RWPE2 (cell line): ENCODE results near the gene ACVR1C.

ENCODE experiments used
- ATAC-seq: fragments of 200-7000 bp; cut with Tn5 transposase; 3 replicates; pipeline ENCODE4 v1.9.1; 2021; ENCODE audit warnings: low read depth
- DNase-seq: peaks from one replicate; pipeline ENCODE4 v3.0.0-alpha.2; 2020; ENCODE audit warnings: low spot score
- H3K27ac ChIP-seq: fragments of 450-650 bp; 2 replicates; pipeline ENCODE4 v1.5.1; 2017; ENCODE audit warnings: mild to moderate bottlenecking; ENCODE audit not compliant: poor library complexity, severe bottlenecking
- H3K27me3 ChIP-seq: fragments of 250-450 bp; sonication (Bioruptor Pico); 2 replicates; pipeline ENCODE4 v1.5.1; 2021; ENCODE audit warnings: mild to moderate bottlenecking, moderate library complexity; ENCODE audit not compliant: insufficient read depth, poor library complexity, severe bottlenecking
- H3K36me3 ChIP-seq: fragments of 250-450 bp; sonication (Bioruptor Pico); 2 replicates; pipeline ENCODE4 v1.5.1; 2020; ENCODE audit warnings: low read depth, mild to moderate bottlenecking, moderate library complexity
- H3K4me1 ChIP-seq: fragments of 250-450 bp; sonication (Bioruptor Pico); 2 replicates; pipeline ENCODE4 v1.5.1; 2021; ENCODE audit warnings: mild to moderate bottlenecking, moderate library complexity; ENCODE audit not compliant: insufficient read depth, poor library complexity, severe bottlenecking
- H3K4me3 ChIP-seq: fragments of 250-450 bp; sonication (Bioruptor Pico); 2 replicates; pipeline ENCODE4 v1.5.1; 2021; ENCODE audit warnings: mild to moderate bottlenecking, moderate library complexity; ENCODE audit not compliant: severe bottlenecking
- H3K9me3 ChIP-seq: fragments of 250-450 bp; sonication (Bioruptor Pico); 2 replicates; pipeline ENCODE4 v1.5.1; 2021; ENCODE audit warnings: mild to moderate bottlenecking, moderate library complexity; ENCODE audit not compliant: severe bottlenecking
- CTCF ChIP-seq: fragments of 450-650 bp; IDR thresholded peaks from one replicate; pipeline ENCODE4 v1.5.1; 2017; ENCODE audit warnings: mild to moderate bottlenecking, moderate library complexity; ENCODE audit not compliant: poor library complexity, severe bottlenecking

ACVR1C gene

GRCh38 chr2:157657858-157658257, 29.2 kb upstream of the ACVR1C start:
- no peak for TF ChIP-seq CTCF
- Histone ChIP-seq H3K4me1 (no peaks in the 10 kb centered on the region), H3K36me3 (no peaks in the 10 kb centered on the region), H3K4me3 (no peak overlapping the region), H3K9me3 (no peaks in the 10 kb centered on the region), H3K27ac (no peak overlapping the region), H3K27me3 (no peaks in the 10 kb centered on the region)
- ATAC-seq: no peak
- DNase-seq: no peak

- Histone ChIP-seq H3K27me3 (no peaks in the 10 kb centered on the region), H3K9me3 (no peaks in the 10 kb centered on the region), H3K4me3 (no peak overlapping the region), H3K4me1 (no peaks in the 10 kb centered on the region), H3K27ac (no peak overlapping the region), H3K36me3 (no peaks in the 10 kb centered on the region)
- ATAC-seq (no peak), DNase-seq (no peak)
- TF ChIP-seq CTCF: no peak
Observed at GRCh38 chr2:157657101-157657500, 28.4 kb upstream of the ACVR1C start.

- DNase-seq: no peak
- no peaks in the 10 kb centered on the region for H3K9me3 ChIP-seq
- ATAC-seq: no peak
- TF ChIP-seq CTCF: no peak
- no peak overlapping the region for H3K4me3 ChIP-seq
- no peaks in the 10 kb centered on the region for H3K27me3 ChIP-seq
- no peak overlapping the region for H3K27ac ChIP-seq
- no peaks in the 10 kb centered on the region for H3K36me3 ChIP-seq
- no peaks in the 10 kb centered on the region for H3K4me1 ChIP-seq
Observed at GRCh38 chr2:157644776-157645175, 16.1 kb upstream of the ACVR1C start.

- H3K27me3 ChIP-seq: peaks cover 16% of the 10 kb centered on the region
- no peak for ATAC-seq
- no peaks in the 10 kb centered on the region for H3K9me3 ChIP-seq
- H3K36me3 ChIP-seq: no peaks in the 10 kb centered on the region
- no peak overlapping the region for H3K27ac ChIP-seq
- no peaks in the 10 kb centered on the region for H3K4me1 ChIP-seq
- no peak overlapping the region for H3K4me3 ChIP-seq
- no peak for DNase-seq
- TF ChIP-seq CTCF: no peak
Observed at GRCh38 chr2:157631861-157632260, 3.2 kb upstream of the ACVR1C start.

- Histone ChIP-seq H3K36me3 (no peaks in the 10 kb centered on the region), H3K27ac (no peak overlapping the region), H3K4me3 (peak overlapping the region; percentile 30), H3K4me1 (no peaks in the 10 kb centered on the region), H3K27me3 (peaks cover 24% of the 10 kb centered on the region), H3K9me3 (no peaks in the 10 kb centered on the region)
- ATAC-seq (peak; percentile 52), DNase-seq (no peak)
- TF ChIP-seq CTCF: no peak
Observed at GRCh38 chr2:157627594-157628476, 829 bp downstream of the ACVR1C start.
